Coronary artery (tissue), 2 donors: ENCODE results near the gene FNDC7.

Experiments
- DNase-seq: peaks from one replicate; pipeline ENCODE4 v3.0.0-alpha.2; 2017; ENCODE audit warnings: low spot score
- H3K27ac ChIP-seq, 2 donors: fragments of 200-600 bp; sonication (generic); one replicate each; pipeline ENCODE4 v1.5.1; 2016 to 2019
- H3K4me3 ChIP-seq: fragments of 200-600 bp; sonication (generic); 2 replicates; pipeline ENCODE4 v1.5.1; 2016; ENCODE audit warnings: mild to moderate bottlenecking, moderate library complexity
- TF ChIP-seq, protein P1 (sequence below): fragments of 200-600 bp; sonication (generic); IDR thresholded peaks from one replicate; pipeline ENCODE4 v1.5.1; 2019; ENCODE audit warnings: antibody characterized with exemption

The FNDC7 gene

GRCh38 chr1:108746382-108747170 is 33.9 kb downstream of the FNDC7 start, which contains the start of gene STXBP3:
Gene STXBP3, plus strand, starts transcription at chr1:108746674. Its CDS starts 64 bp downstream, at chr1:108746738.
- Histone ChIP-seq H3K4me3 (peak within 1 kb of the TSS; percentile 97), H3K27ac (peak within 1 kb of the TSS; percentile 98 to 100)
- DNase-seq: peak; percentile 98
- TF ChIP-seq, protein P1, sequence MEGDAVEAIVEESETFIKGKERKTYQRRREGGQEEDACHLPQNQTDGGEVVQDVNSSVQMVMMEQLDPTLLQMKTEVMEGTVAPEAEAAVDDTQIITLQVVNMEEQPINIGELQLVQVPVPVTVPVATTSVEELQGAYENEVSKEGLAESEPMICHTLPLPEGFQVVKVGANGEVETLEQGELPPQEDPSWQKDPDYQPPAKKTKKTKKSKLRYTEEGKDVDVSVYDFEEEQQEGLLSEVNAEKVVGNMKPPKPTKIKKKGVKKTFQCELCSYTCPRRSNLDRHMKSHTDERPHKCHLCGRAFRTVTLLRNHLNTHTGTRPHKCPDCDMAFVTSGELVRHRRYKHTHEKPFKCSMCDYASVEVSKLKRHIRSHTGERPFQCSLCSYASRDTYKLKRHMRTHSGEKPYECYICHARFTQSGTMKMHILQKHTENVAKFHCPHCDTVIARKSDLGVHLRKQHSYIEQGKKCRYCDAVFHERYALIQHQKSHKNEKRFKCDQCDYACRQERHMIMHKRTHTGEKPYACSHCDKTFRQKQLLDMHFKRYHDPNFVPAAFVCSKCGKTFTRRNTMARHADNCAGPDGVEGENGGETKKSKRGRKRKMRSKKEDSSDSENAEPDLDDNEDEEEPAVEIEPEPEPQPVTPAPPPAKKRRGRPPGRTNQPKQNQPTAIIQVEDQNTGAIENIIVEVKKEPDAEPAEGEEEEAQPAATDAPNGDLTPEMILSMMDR: peak; percentile 96

GRCh38 chr1:108747171-108747850 is 34.6 kb downstream of the FNDC7 start:
- TF ChIP-seq, protein P1: no peak
- DNase-seq: peak; percentile 91
- Histone ChIP-seq H3K27ac (peak overlapping the region; percentile 98 to 100), H3K4me3 (peak overlapping the region; percentile 97)

- Histone ChIP-seq H3K27ac (peak overlapping the region; percentile 98 to 100), H3K4me3 (peak overlapping the region; percentile 97)
- no peak for DNase-seq
- TF ChIP-seq, protein P1: no peak
Observed at GRCh38 chr1:108747898-108748297, 35.2 kb downstream of the FNDC7 start.

GRCh38 chr1:108749081-108749480 is 36.4 kb downstream of the FNDC7 start:
- Histone ChIP-seq H3K27ac (no peak overlapping the region), H3K4me3 (no peak overlapping the region)
- no peak for DNase-seq
- TF ChIP-seq, protein P1: no peak

GRCh38 chr1:108750476-108751181 is 37.9 kb downstream of the FNDC7 start:
- Histone ChIP-seq H3K4me3 (no peak overlapping the region), H3K27ac (no peak overlapping the region)
- TF ChIP-seq, protein P1: no peak
- no peak for DNase-seq

DNA sequence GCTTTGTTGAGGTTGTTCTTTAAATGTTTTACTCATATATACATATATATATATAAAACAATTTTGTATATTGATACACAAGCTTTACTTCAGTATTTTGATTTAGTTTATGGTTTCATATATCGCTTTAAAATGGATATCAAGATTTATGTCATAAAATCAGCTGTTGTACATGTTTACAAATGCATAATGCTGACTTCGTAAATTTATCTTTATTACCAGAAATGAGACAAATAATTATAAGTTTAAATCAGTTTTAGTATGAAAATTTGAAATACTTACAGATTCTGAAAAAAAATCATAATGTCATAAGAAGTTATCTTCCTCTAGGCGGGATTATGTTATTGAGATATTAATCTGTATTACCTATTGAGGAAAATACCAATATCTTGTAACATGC is 40.7 kb downstream of the FNDC7 start:
- H3K4me3 ChIP-seq: no peak overlapping the region

More for the DNA sequence above, 40.7 kb downstream of the FNDC7 start:
- DNase-seq: no peak
- TF ChIP-seq, protein P1: no peak
- H3K27ac ChIP-seq: no peak overlapping the region
